ENCODE data around the gene ZSWIM1. TPM values are rescaled to one million over a fixed set of nuclear protein-coding genes. Genes with fewer than 3 reads are reported as not detected.

ZSWIM1 gene
- total and polyA plus RNA-seq, 10 of the 15 experiments (the other 5 are each of a cell fraction or from before 2014, with no cell fraction given): 2.4 to 16.0 (median 9.8) TPM

DNA sequence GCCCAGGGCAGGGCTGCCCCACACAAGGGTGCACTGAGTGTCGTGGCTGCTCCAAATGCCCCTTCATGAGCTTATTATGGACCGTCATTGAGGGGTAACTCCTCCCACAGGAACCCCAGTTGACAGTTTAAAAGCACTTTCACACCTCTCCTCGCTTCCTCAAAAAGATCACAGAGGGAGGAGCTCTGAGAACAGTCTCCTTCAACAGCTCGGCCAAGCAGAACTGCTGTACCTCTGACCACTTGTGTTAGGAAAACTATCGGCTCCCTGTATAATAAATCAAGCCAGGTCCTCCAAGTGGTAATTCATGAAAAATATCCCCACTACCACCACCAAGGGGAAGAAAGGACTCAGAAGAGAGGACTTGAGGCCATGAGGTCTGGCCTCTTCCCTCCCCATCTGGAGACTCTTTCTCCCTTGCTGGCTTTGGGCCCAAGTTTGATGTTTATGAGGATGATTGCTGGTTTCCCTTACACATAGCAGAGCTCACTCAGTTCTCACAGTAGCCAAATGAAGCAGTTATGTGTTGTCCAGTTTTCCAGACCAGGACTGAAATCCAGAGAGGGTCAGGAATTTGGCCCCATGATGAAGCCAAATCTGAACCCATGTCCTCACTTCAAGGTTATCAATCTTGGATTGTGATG lies 38.7 kb upstream of the ZSWIM1 start (continued):
- TF ChIP-seq, protein P1, sequence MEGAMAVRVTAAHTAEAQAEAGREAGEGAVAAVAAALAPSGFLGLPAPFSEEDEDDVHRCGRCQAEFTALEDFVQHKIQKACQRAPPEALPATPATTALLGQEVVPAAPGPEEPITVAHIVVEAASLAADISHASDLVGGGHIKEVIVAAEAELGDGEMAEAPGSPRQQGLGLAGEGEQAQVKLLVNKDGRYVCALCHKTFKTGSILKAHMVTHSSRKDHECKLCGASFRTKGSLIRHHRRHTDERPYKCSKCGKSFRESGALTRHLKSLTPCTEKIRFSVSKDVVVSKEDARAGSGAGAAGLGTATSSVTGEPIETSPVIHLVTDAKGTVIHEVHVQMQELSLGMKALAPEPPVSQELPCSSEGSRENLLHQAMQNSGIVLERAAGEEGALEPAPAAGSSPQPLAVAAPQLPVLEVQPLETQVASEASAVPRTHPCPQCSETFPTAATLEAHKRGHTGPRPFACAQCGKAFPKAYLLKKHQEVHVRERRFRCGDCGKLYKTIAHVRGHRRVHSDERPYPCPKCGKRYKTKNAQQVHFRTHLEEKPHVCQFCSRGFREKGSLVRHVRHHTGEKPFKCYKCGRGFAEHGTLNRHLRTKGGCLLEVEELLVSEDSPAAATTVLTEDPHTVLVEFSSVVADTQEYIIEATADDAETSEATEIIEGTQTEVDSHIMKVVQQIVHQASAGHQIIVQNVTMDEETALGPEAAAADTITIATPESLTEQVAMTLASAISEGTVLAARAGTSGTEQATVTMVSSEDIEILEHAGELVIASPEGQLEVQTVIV (IDR thresholded peaks at IDR 0.05; ENCODE audit: borderline replicate concordance, partially characterized antibody): no peak
- TF ChIP-seq ZBED1 (IDR thresholded peaks at IDR 0.05; ENCODE audit: borderline replicate concordance) (no peak), CBFB (IDR thresholded peaks at IDR 0.05; ENCODE audit: low read depth) (no peak), KAT2A (conservative IDR thresholded peaks at IDR 0.05; ENCODE audit: control insufficient read depth, low read depth, low read length) (no peak), ZNF274 (IDR thresholded peaks at IDR 0.05; ENCODE audit: insufficient read depth, insufficient read length) (no peak), IRF4 (IDR thresholded peaks at IDR 0.05; ENCODE audit: low read depth, low read length) (no peak), GATAD2B (conservative IDR thresholded peaks at IDR 0.05; ENCODE audit: low read depth) (no peak), ZNF622 (IDR thresholded peaks at IDR 0.05) (no peak), YY1 (IDR thresholded peaks at IDR 0.05; ENCODE audit: low read depth, low read length) (no peak), SMC3 (IDR thresholded peaks at IDR 0.05; ENCODE audit: borderline replicate concordance, low read length) (no peak), ZNF217 (IDR thresholded peaks at IDR 0.05) (no peak), MXI1 (IDR thresholded peaks at IDR 0.05; ENCODE audit: low read depth, low read length) (no peak), EGR1 (IDR thresholded peaks at IDR 0.05; ENCODE audit: borderline replicate concordance in 1 of 2, low read depth in 2 of 2, low read length in 2 of 2) (no peak), NFXL1 (IDR thresholded peaks at IDR 0.05; ENCODE audit: borderline replicate concordance) (no peak), HDGF (IDR thresholded peaks at IDR 0.05) (no peak), SREBF2 (IDR thresholded peaks at IDR 0.05; ENCODE audit: low read length) (no peak)
- TF ChIP-seq, protein P2, sequence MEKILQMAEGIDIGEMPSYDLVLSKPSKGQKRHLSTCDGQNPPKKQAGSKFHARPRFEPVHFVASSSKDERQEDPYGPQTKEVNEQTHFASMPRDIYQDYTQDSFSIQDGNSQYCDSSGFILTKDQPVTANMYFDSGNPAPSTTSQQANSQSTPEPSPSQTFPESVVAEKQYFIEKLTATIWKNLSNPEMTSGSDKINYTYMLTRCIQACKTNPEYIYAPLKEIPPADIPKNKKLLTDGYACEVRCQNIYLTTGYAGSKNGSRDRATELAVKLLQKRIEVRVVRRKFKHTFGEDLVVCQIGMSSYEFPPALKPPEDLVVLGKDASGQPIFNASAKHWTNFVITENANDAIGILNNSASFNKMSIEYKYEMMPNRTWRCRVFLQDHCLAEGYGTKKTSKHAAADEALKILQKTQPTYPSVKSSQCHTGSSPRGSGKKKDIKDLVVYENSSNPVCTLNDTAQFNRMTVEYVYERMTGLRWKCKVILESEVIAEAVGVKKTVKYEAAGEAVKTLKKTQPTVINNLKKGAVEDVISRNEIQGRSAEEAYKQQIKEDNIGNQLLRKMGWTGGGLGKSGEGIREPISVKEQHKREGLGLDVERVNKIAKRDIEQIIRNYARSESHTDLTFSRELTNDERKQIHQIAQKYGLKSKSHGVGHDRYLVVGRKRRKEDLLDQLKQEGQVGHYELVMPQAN (conservative IDR thresholded peaks at IDR 0.05): no peak
- TF ChIP-seq, protein P3, sequence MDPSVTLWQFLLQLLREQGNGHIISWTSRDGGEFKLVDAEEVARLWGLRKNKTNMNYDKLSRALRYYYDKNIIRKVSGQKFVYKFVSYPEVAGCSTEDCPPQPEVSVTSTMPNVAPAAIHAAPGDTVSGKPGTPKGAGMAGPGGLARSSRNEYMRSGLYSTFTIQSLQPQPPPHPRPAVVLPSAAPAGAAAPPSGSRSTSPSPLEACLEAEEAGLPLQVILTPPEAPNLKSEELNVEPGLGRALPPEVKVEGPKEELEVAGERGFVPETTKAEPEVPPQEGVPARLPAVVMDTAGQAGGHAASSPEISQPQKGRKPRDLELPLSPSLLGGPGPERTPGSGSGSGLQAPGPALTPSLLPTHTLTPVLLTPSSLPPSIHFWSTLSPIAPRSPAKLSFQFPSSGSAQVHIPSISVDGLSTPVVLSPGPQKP (IDR thresholded peaks at IDR 0.05; ENCODE audit: low read depth, low read length): no peak
- TF ChIP-seq, protein P4, sequence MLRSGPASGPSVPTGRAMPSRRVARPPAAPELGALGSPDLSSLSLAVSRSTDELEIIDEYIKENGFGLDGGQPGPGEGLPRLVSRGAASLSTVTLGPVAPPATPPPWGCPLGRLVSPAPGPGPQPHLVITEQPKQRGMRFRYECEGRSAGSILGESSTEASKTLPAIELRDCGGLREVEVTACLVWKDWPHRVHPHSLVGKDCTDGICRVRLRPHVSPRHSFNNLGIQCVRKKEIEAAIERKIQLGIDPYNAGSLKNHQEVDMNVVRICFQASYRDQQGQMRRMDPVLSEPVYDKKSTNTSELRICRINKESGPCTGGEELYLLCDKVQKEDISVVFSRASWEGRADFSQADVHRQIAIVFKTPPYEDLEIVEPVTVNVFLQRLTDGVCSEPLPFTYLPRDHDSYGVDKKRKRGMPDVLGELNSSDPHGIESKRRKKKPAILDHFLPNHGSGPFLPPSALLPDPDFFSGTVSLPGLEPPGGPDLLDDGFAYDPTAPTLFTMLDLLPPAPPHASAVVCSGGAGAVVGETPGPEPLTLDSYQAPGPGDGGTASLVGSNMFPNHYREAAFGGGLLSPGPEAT (IDR thresholded peaks at IDR 0.05; ENCODE audit: low read depth): no peak
- TF ChIP-seq, protein P5, sequence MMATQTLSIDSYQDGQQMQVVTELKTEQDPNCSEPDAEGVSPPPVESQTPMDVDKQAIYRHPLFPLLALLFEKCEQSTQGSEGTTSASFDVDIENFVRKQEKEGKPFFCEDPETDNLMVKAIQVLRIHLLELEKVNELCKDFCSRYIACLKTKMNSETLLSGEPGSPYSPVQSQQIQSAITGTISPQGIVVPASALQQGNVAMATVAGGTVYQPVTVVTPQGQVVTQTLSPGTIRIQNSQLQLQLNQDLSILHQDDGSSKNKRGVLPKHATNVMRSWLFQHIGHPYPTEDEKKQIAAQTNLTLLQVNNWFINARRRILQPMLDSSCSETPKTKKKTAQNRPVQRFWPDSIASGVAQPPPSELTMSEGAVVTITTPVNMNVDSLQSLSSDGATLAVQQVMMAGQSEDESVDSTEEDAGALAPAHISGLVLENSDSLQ (IDR thresholded peaks at IDR 0.05): 0 out of 2 replicates have a peak, but pooled peaks have one; percentile 27

Data from GM12878 (cell line).